Stimulated activated naive CD4-positive, alpha-beta T cell (primary cell): Measurements from ENCODE around the gene ANXA10.
"Not testable (repeated sequence)": the region's sequence is repeated elsewhere in the genome, so short reads cannot be mapped to it uniquely, and the experiment has no call there.

Experiments
- DNase-seq, 6 experiments: peaks; one replicate each; lab custom pipeline; 2025; lab: John Stamatoyannopoulos, UW

ANXA10 gene

DNA sequence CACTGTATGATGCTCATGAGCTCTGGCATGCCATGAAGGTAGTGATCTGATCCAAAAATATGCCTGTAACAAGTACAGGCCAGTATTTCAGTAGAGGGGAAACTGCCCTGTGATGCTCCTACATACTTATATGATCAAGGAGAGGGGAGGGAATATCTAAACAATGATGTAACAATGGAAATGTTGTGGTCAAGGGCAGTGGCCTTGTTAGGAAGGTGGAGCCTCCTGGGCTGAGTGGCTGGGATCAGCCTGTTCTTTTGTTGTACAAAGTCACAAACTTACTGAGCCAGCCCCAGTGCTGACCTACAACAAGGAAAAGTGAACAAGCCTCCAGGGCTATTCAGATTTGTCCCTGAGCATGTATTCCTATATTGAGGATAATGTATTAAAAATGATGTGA is 70.3 kb downstream of the ANXA10 start:
- no peak for DNase-seq

DNA sequence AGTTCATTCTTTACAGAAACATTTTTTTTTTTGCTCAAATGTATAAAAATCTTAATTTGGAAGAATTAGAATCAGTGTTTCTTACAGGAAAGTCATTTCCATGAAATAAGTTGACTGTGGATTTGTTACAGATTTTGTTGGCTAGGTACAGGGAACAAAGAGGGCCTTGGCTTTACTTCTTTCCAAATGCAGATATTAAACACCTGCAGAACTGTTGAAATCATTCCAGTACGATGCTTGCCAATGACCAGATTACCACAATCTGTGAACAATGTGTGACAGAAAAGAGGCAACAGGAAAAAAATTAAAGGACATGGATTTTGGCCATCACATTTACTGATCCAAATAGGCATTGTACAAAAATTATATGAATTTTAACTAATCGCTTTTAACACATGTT is 70.8 kb downstream of the ANXA10 start:
- DNase-seq = no peak

DNA sequence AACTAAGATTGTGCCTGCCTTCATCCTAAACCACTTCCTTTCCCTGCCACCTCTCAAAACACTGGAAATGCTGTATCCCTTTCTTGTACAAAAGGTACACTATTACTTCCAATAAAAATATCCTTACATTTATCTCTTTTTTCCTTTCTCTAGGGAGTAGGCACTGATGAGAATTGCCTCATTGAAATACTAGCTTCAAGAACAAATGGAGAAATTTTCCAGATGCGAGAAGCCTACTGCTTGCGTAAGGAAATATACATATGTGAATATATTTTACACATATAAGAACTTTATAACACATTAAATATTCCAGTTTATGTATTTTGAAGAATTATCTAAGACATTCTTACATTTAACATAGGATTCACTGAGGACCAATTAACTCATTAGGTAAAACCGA is 71.7 kb downstream of the ANXA10 start:
- no peak for DNase-seq

DNA sequence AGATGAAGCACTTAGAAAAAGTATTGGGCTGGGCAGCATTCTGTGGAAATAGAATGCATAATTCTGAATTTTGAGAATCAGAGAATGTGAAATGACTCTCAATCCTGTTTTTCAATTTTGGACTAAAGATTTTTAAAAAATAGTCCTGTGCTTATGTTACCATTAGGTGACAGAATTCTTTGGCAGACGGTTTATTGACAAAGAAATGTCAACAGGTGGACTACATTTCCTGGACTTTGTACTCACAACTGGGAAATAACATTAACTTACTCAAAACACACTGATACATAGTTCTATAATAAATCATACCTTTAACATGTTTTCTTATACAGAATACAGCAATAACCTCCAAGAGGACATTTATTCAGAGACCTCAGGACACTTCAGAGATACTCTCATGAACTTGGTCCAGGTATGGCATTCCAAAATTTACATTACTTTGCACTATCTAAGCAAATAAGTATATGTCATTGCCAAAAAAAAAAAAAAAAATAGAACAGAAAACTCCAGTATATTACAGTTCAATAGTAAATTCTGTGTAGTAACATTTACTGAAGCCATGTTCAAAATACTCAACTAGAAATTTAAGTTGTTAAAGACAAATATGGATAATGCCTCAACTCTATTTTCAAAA is 72.7 kb downstream of the ANXA10 start:
- no peak for DNase-seq

DNA sequence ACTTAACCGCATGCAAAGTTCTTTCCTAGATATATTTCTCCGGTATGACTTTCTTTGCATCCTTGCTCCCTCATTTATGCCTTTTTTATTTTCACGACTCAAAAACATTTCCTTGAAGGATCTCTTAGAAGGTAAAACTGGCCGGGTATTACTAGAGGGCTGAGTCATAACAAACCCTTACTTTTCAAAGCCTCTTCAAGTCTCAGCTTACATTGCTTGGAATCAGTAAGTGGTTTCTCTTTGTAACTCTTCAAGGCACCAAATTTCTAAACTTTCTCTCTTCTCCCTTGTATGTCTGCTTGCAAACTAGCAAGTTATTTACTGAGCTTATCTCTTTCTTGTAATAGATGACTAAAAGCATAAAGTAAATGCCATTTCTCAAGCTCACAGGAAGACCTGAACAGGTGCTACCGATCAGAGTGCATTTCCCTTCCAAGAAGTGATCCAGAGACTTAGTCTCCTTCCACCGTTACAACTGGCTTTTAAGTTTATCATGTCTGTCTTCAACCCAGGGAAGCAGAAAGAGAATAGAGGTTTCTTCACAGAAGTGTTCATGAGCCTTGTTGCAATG is 75.5 kb downstream of the ANXA10 start:
- no peak for DNase-seq

DNA sequence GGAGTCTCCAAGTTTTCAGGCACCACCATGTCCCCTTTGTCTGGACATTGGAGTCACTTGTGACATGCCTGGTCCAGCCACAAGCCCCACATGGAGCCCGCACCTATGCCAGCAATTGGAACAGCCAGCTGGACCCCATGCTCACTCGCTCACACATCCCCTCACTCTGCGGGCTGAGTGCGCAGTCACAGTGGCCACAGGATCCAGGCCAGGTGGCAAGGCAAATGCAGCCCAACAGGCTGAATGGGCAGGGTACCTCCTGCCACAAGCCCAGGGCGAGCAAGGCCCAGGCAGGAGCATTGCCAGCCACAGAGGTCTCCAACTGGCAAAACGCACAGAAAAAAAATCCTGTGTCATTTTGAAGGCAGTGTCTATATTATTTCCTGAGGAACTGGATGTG is 82.0 kb downstream of the ANXA10 start:
- DNase-seq = no peak

DNA sequence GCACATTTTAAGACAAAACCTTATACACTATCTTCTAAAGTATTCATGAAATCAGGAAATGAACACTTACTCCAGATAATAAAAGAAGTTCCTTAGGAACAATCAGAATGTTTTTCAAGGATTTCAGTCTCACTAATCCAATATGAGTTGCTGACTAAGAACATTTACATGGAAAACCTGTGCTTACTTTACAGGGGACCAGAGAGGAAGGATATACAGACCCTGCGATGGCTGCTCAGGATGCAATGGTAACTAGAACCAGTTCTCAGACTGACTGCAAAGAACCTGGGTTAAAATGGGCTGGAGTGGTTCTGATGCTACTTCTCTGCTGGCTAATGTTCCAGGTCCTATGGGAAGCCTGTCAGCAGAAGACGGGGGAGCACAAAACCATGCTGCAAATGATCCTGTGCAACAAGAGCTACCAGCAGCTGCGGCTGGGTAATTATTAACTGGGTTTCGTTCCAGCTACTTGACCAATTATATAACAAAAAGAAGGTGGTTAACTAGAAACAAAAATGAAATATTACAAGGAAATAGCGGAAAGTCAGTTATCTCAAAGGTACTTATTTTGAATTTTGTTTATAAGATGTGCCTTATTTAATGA is 85.3 kb downstream of the ANXA10 start:
- DNase-seq = no peak

DNA sequence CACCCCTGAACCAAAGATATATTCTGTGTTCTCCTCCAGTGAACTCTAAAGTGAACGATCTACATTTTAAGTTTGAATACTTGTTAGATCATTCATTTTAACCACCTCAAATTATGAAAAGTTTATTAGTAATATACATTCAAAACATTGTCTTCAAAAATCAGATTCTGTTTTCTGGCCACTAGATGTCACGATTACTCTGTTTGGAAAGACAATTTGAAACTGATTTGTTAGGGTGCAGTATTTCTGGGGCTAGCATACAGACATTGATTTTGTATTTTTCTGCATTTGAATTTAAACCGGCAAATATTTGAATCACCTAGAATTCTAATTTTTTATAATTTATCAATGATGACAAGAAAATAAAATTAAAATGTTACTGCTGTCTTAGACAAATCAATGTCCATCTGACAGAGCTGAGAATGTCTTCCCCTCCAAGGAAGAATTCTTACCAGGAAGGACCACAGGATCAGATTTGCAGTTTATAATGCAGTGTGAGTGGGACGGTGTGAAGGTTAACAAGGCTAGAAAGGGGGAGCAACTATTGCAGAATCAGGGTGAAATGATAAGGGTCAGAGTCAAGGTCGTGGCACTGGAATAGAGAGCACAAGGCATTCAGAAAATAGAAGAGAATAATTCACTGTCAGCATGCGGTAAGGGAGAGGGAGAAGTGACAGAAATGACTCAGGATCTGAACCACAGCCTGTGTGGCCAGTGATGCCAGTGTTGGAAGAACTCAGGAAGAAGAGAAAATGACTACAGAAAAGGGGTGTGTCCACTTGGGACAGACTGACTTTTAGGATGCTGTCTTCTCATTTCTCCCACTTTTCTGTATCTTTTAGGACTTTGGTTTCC is 91.6 kb downstream of the ANXA10 start:
- peak in 2 of 6 experiments; percentile 6 to 12 for DNase-seq

DNA sequence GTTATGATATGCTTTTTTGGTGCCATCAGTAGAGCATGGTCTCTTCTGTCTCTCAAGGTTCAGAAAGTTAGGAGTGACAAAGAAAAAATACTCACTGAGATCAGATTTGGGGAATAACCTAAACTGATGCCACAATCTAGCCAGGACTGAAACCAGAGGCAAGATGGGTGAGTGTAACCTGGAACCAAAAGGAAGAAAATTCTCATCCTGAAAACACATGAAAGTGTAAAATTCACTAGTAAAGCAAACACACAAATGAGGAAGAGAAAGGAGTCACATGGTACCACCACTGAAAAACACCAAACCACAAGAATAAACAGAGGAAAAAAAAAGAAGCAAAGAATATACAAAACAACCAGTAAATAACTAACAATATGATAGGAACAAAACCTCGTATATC is 96.4 kb downstream of the ANXA10 start:
- no peak for DNase-seq

DNA sequence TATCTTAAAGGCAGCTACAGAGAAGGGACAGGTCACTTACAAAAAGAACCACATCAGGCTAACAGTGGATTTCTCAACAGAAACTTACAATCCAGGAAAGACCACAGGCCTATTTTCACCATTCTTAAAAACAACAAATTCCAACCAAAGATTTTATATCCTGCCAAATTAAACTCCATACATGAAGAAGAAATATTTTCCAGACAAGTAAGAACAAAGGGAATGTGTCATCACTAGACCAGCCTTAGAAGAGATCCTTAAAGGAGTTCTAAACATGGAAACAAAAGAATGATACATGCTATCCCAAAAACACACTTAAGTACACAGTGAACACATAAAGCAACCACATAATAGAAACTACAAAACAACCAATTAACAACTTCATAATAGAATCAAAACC is 105.6 kb downstream of the ANXA10 start:
- no peak for DNase-seq

DNA sequence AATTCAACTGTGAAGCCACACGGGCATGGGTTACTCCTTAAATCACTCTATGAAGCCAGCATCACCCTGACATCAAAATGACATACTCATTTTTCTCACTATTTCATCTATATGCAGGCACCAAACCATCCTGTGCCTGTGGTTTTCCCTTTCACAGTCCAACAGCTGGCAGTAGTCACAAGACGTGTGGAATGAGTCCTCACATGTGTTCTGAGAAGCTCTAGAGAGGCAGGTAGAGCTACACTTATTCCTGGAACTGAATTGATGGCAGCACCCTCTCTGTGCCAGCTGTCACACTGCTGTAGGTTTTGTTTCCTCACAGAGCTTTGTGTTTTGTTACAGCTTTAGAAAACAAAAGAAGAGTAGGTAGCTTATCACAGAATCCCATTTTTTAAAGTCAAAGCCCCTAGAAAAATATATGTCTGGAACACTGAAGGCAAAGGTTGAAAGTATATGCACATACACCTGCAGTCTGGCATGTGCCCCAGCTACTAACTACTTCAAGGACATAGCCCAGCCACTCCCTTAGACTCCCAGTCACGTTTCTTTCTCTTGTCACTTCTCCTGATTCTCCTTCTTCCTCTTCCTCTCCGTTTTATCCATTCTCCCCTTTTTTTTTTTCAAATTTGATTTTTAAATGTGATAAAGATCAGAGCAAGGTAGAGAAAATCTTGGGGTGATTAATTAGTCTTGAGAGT is 107.1 kb downstream of the ANXA10 start:
- DNase-seq = no peak

DNA sequence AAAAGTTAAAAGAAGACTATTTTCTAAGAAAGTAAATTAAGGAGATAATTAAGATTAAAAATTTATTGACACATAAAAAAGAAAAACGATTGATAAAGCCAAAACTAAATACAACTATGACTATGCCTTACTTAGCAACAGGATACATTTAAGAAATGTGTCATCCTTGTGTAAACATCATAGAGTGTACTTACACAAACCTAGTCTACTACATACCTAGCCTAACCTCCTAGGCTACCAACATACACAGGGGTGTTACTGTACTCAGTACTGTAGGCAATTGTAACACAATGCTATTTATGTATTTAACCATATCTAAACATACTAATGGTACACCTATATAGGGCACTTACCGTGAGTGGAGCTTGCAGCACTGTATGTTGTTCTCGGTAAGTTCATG is 108.3 kb downstream of the ANXA10 start:
- no peak for DNase-seq

DNA sequence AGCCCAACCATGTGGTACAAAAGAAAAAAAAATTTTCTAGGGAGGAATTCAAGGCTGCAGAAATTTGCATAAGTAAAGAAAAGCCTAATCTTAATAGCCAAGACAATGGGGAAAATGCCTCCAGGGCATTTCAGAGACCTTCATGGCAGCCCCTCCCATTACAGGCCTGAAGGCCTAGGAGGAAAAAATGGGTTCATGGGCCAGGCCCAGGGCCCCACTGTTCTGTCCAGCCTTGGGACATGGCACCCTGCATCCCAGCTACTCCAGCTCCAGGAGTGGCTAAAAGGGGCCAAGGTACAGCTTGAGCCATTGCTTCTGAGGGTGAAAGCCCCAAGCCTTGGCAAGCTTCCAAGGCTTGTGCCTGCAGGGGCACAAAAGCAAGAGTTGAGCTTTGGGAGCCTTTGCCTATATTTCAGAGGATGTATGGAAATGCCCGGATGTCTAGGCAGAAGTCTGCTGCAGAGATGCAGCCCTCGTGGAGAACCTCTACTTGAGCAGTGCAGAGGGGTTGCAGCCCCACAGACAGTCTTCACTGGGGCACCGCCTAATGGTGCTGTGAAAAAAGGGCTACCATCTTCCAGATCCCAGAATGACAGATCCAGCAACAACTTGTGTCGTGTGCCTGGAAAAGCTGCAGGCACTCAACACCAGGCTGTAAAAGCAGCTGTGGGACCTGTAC is 111.0 kb downstream of the ANXA10 start:
- DNase-seq = no peak

DNA sequence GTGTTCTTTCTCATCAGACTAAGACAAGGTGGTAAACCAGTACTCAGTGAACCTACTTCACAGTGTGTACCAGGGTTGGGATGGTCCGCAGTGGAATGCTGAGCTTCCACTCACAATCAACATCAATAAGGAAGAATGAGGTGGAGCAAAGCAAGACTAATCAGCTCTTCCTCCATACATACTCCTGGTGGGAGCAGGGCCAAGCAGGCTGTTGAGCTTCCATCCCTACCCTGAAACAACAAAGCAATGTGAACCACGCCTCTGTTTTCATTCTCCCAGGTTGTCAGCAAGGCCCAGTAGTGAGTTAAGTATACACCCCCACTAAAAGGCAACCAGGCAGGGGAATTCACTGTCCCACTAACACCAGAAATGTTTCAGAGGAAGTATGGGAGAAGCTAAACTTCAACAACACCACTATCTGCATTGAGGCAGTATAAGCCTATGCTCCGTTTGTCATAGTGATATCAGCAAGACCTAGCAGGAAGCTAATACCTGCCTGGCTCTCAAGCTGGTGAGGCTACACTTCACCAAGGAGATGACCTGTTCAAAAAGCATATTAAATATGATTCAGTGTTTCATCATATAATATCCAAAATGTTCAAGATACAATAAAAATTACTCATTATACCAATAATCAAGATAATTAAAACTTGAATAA is 116.7 kb downstream of the ANXA10 start:
- no peak for DNase-seq

DNA sequence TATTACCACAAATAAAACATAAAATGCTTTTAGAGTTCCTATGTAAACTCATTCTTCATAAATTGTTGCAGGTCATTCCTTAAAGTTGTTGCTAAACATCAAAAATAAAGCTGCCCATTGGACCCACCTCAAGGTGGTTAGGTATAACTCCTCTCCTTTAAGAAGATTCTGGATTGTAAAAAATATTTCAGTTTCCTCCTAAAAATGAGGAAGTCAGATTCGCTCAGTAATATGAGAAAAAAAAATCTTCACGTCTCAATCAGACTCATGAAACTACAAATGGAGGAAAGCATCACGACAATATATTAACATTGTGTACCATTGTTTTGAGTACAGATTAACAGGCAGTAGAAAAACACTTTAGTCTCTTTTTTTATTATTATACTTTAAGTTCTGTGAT is 120.3 kb downstream of the ANXA10 start:
- DNase-seq = no peak

DNA sequence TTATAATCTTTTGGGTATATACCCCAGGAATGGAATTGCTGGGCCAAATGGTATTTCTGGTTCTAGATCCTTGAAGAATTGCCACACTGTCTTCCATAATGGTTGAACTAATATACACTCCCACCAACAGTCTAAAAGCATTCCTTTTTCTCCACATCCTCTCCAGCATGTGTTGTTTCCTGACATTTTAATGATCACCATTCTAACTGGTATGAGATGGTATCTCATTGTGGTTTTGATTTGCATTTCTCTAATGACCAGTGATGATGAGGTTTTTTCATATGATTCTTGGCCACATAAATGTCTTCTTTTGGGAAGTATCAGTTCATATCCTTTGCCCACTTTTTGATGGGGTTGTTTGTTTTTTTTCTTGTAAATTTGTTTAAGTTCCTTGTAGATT is 121.2 kb downstream of the ANXA10 start:
- not testable (repeated sequence) for DNase-seq

DNA sequence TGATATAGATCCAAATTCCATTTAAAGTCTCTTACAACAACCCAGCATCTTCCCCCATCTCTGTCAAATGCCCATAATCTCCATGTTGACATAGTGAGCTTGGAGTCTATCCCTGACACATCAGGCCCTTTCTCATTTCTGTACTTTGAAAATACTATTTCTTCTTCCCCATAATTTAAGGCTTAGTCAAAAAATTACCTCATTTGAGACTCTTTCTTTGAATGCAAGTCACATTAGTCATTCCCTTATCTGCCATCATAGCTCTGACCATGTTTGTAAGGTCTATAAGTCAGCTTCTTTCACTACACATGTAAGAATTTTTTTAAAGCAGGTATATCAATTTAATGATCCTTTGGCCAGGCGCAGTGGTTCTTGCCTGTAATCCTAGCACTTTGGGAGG is 126.3 kb downstream of the ANXA10 start:
- DNase-seq = no peak

DNA sequence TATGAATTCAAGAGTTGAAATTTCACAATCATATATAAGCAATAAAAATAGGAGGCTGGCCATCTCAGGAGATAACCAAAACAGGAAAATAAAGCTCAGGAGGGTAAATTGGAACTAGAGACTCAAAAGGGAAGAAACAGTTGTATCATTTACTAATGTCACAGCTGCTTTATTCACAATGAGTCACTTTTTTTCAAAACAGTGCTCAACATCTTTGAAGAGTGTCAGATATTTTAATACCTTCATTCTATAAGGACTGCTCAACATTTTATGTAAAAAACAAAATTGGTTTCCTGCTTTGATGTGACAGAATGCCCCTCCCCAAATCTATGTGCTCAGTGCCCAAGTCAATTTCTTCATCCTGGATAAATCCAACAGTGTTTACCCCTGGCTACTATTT is 128.6 kb downstream of the ANXA10 start:
- no peak for DNase-seq

DNA sequence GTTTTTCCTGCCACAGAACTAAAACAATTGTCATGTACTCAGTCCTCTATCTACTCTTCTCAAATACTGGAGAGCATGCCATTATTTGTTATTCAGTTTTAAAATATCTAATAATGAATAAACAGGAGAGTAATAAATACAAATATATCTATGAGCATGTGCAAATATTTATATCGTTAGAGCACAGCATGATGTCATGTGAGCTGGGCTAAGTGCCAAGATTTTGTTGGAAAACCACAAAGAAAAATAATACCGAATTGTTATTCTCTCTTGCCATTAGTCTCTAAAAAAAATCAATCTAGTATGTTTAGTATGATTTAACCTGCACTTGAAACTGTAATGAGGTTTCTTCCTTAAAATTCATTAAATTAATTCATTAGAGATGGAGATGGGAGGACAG is 129.0 kb downstream of the ANXA10 start:
- no peak for DNase-seq
